ENCODE results near the gene ZCCHC24. TPM values are rescaled to one million over a fixed set of nuclear protein-coding genes. Genes with fewer than 3 reads are reported as not detected.

ZCCHC24 gene
- total and polyA plus RNA-seq, 10 donors, result 4.9 to 34.1 (median 23.7) TPM

DNA sequence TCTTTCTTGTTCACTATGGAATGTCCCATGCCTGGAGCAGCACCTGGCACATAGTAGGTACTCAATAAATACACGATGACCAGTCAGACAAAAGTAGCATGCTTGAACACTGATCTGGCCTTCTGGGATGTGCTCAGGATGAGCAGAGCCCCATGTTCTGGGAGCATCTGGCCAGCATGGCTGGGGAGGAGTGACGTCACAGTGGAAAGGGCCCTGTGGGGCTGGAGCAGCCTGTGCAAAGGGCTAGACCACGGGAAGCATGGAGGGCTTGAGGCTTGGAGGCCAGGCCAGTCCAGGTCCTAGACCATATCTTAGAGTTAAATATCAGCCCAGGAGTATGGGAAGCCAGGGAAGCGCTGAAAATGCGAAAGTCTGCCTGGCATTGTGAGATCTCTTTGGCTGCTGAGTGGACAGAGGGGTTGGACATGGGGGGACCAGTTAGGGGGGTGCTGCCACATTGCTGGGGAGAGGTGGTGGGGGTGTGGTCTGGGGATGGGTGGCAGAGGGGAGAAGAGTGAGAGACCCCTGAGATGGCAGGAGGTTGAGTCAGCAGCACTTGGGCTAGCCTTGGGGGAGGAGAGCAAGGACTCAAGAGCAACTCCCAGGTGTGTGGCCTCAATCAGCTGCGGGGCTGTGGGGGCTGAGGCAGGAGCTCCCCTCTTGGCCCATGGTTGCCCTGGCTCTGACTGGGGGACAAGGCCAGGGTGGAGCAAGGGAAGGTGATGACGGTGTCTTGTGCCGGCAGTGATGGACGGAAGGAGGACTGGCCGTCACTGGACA, 34.9 kb downstream of the ZCCHC24 start:
- H3K4me1 ChIP-seq, result peaks cover 24 to 48% (median 45%) of the 10 kb centered on the region in 6 donors
- H3K27ac ChIP-seq, result no peak overlapping the region
- peak; percentile 62 for DNase-seq

DNA sequence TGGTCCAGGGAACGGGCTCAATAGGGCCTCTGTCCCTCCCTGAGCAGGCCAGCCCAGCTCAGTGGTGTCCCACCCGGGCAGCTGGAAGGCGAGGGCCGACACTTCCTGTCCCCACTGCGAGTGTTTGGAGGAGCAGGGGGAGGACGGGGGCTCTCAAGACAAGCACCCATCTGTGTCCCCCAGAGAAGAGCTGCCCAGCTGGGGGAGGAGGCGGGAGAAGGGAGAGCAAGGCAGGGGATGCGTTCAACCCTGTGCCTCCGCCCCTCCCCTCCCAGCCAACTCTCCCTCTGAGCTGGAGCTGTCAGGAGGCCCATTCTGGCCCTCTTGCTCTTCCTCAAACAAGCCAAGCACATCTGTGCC, 35.7 kb downstream of the ZCCHC24 start:
- peak; percentile 73 for DNase-seq
- intact Hi-C loops (cut with DNase I; ENCODE audit: low total_unique reads), result no loop called here
- TF ChIP-seq, protein P1, sequence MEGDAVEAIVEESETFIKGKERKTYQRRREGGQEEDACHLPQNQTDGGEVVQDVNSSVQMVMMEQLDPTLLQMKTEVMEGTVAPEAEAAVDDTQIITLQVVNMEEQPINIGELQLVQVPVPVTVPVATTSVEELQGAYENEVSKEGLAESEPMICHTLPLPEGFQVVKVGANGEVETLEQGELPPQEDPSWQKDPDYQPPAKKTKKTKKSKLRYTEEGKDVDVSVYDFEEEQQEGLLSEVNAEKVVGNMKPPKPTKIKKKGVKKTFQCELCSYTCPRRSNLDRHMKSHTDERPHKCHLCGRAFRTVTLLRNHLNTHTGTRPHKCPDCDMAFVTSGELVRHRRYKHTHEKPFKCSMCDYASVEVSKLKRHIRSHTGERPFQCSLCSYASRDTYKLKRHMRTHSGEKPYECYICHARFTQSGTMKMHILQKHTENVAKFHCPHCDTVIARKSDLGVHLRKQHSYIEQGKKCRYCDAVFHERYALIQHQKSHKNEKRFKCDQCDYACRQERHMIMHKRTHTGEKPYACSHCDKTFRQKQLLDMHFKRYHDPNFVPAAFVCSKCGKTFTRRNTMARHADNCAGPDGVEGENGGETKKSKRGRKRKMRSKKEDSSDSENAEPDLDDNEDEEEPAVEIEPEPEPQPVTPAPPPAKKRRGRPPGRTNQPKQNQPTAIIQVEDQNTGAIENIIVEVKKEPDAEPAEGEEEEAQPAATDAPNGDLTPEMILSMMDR (IDR thresholded peaks at IDR 0.05 in 8 of 11, conservative IDR thresholded peaks at IDR 0.05 in 3 of 11), result no peak
- TF ChIP-seq POLR2AphosphoS5 (IDR thresholded peaks at IDR 0.05) (peak in 2 of 3 donors; percentile 28 to 48), POLR2A (IDR thresholded peaks at IDR 0.05) (no peak)
- Histone ChIP-seq H3K4me3 (no peak overlapping the region), H3K27me3 (replicated peaks in 1 of 7) (no peaks in the 10 kb centered on the region), H3K27ac (peak overlapping the region in 2 of 8 donors; percentile 21 to 38), H3K9me3 (no peaks in the 10 kb centered on the region), H3K4me1 (peaks cover 32 to 56% (median 49%) of the 10 kb centered on the region in 6 donors), H3K36me3 (no peaks in the 10 kb centered on the region)
- 63 to 93% (median 79%) methylated on average over 7 to 9 of the region's 9 CpGs for WGBS, 5 donors

More for the DNA sequence above, 34.9 kb downstream of the ZCCHC24 start:
- Histone ChIP-seq H3K36me3 (no peaks in the 10 kb centered on the region), H3K27me3 (replicated peaks in 1 of 7) (no peaks in the 10 kb centered on the region), H3K4me3 (no peak overlapping the region), H3K9me3 (no peaks in the 10 kb centered on the region)
- no peak for TF ChIP-seq POLR2A (IDR thresholded peaks at IDR 0.05)
- TF ChIP-seq POLR2AphosphoS5 (IDR thresholded peaks at IDR 0.05), result no peak
- TF ChIP-seq, protein P1 (IDR thresholded peaks at IDR 0.05 in 8 of 11, conservative IDR thresholded peaks at IDR 0.05 in 3 of 11), result no peak
- intact Hi-C loops (cut with DNase I; ENCODE audit: low total_unique reads), result no loop called here
- 76 to 88% (median 82%) methylated on average over 10 of the region's 10 CpGs for WGBS, 5 donors

DNA sequence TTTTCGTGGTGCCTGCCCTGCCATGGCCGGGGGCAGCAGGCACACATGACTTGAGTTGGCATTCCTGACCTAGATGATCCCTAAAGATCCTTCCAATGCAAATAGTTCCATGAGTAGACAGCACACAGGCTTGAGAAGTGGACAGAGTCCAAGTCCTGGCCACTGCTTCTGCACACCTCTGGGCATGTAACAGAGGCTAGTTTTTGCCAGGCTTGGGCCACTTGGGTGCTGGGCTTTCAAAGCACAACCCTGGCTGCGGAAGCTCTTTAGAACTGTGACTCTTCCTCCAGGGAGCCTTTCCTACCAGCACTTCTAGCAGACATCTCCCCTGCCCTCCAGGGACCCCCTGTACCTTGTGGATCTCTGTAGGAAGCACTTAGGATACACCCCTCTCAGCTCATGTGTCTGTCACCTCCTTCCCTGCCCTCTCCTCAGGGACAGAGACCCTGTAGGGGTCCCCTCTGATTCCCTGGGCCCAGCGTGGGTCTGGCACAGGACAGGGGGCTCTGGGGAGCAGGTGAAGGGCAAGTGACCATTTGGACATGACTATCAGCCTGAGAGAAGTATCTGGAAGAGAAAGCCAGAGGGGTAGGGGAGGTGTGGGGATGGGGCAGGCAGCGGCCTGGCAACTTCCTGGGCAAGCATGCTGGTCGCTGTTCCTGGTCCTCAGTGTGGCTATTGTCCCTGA, 36.2 kb downstream of the ZCCHC24 start:
- intact Hi-C loops (cut with DNase I; ENCODE audit: low total_unique reads), result no loop called here
- no peaks in the 10 kb centered on the region for H3K36me3 ChIP-seq
- no peak overlapping the region for H3K4me3 ChIP-seq
- peaks cover 38 to 61% (median 54%) of the 10 kb centered on the region in 6 donors for H3K4me1 ChIP-seq
- no peak for TF ChIP-seq POLR2AphosphoS5 (IDR thresholded peaks at IDR 0.05)
- no peak for TF ChIP-seq POLR2A (IDR thresholded peaks at IDR 0.05)
- TF ChIP-seq, protein P1 (IDR thresholded peaks at IDR 0.05 in 8 of 11, conservative IDR thresholded peaks at IDR 0.05 in 3 of 11), result no peak
- WGBS, 5 donors, result 77 to 90% (median 84%) methylated on average over 5 to 6 of the region's 6 CpGs
- no peaks in the 10 kb centered on the region for H3K27me3 ChIP-seq (replicated peaks in 1 of 7)
- H3K27ac ChIP-seq, result peak overlapping the region in 2 of 8 donors; percentile 21 to 38
- H3K9me3 ChIP-seq, result no peaks in the 10 kb centered on the region
- peak; percentile 19 for DNase-seq
